ENCODE data around the gene JPH2. TPM values are rescaled to one million over a fixed set of nuclear protein-coding genes. Genes with fewer than 3 reads are reported as not detected.

JPH2 gene
- total RNA-seq, 1 donor from 2014 or later, result 4.6 TPM

DNA sequence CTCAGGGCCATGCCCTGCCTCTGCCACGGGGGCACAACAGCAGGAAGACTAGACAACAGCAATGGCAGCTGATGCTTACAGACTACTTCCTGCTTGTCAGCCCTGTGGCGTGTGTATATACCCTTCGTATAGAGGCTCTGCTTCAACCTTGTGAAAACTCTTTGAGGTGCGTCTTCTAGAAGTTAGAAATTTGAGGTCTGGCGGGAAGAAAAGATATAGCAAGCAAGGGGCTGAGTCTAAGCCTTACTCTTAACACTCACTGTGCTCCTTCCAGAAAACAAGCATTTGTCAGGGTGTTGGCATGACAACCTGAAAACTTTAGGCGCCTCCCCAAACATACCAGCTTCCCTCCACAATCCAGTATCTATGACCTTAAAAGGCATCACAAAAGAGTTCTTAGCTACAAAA is 33.3 kb downstream of the JPH2 start:
- H3K4me1 ChIP-seq, result no peaks in the 10 kb centered on the region
- H3K36me3 ChIP-seq, result no peaks in the 10 kb centered on the region
- ATAC-seq (no peak), DNase-seq (no peak)
- H3K4me3 ChIP-seq, result no peak overlapping the region
- no peaks in the 10 kb centered on the region for H3K9me3 ChIP-seq
- H3K27me3 ChIP-seq (ENCODE audit: low read depth), result no peaks in the 10 kb centered on the region
- H3K27ac ChIP-seq, result no peak overlapping the region
- TF ChIP-seq, protein P1, sequence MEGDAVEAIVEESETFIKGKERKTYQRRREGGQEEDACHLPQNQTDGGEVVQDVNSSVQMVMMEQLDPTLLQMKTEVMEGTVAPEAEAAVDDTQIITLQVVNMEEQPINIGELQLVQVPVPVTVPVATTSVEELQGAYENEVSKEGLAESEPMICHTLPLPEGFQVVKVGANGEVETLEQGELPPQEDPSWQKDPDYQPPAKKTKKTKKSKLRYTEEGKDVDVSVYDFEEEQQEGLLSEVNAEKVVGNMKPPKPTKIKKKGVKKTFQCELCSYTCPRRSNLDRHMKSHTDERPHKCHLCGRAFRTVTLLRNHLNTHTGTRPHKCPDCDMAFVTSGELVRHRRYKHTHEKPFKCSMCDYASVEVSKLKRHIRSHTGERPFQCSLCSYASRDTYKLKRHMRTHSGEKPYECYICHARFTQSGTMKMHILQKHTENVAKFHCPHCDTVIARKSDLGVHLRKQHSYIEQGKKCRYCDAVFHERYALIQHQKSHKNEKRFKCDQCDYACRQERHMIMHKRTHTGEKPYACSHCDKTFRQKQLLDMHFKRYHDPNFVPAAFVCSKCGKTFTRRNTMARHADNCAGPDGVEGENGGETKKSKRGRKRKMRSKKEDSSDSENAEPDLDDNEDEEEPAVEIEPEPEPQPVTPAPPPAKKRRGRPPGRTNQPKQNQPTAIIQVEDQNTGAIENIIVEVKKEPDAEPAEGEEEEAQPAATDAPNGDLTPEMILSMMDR (IDR thresholded peaks at IDR 0.05), result no peak
- intact Hi-C loops (cut with DNase I), result no loop called here

DNA sequence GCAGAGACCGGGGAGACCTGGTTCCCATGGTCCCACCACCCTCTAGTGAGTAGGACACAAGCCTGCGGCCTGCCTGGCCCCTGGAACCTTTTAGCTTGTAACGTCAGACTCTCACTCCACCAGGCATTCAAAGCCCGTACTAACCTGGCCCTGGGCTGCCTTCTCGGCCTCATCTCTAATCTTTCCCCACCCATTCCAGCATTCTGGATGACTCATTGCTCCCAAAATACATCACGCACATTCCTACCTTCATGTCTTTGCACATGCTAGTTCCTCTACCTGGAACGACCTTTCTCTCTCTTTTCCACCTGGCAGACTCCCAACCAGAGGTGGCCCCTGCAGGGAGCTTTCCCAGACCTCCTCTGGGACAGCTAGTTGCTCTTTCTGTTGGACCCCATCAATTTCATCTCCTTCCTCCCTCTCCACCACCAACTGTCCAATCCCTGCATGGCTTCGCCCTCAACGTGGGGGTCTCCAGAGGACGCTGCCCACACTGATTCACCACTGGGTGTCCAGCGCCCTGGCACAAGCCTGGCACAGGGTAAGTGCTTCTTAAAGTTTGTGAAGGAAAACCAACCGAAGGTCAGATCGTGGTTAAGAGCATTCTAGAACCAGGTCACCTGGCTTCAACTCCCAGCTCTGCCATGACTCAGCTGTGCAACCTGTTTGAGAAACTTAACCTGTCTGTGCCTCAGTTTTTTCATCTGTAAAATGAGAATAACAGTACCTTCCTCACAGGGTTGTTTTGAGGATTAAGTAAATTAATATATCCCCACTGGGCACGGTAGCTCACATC is 35.2 kb downstream of the JPH2 start:
- ATAC-seq, result no peak
- intact Hi-C loops (cut with DNase I), result no loop called here

DNA sequence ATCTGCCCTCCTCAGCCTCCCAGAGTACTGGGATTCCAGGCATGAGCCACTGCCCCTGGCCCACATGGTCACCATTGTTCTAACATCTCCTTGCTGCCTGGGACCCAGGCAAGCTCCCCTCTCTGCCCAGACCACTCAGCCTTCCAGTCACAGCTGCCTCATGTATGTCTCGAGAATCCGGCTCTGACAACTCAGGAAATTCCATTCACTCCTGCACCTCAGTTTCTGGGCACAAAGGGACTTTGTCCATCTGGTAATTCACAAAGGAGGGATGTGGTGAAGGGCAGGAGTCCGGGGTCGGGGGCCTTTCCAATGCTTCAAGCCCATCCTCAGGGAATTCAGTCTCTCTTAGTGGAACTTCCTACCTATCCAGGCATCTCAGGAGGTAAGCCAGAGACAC is 40.7 kb downstream of the JPH2 start:
- TF ChIP-seq, protein P1 (IDR thresholded peaks at IDR 0.05), result no peak
- no peak overlapping the region for H3K27ac ChIP-seq
- no peaks in the 10 kb centered on the region for H3K4me1 ChIP-seq
- H3K27me3 ChIP-seq (ENCODE audit: low read depth), result peaks cover 5% of the 10 kb centered on the region
- intact Hi-C loops (cut with DNase I), result no loop called here
- no peaks in the 10 kb centered on the region for H3K9me3 ChIP-seq
- DNase-seq (no peak), ATAC-seq (no peak)
- no peak overlapping the region for H3K4me3 ChIP-seq
- H3K36me3 ChIP-seq, result no peaks in the 10 kb centered on the region

More for the DNA sequence above, 35.2 kb downstream of the JPH2 start:
- DNase-seq, result no peak
- Histone ChIP-seq H3K27ac (no peak overlapping the region), H3K36me3 (no peaks in the 10 kb centered on the region), H3K4me1 (no peaks in the 10 kb centered on the region), H3K9me3 (no peaks in the 10 kb centered on the region), H3K27me3 (ENCODE audit: low read depth) (no peaks in the 10 kb centered on the region), H3K4me3 (no peak overlapping the region)
- TF ChIP-seq, protein P1 (IDR thresholded peaks at IDR 0.05), result no peak

DNA sequence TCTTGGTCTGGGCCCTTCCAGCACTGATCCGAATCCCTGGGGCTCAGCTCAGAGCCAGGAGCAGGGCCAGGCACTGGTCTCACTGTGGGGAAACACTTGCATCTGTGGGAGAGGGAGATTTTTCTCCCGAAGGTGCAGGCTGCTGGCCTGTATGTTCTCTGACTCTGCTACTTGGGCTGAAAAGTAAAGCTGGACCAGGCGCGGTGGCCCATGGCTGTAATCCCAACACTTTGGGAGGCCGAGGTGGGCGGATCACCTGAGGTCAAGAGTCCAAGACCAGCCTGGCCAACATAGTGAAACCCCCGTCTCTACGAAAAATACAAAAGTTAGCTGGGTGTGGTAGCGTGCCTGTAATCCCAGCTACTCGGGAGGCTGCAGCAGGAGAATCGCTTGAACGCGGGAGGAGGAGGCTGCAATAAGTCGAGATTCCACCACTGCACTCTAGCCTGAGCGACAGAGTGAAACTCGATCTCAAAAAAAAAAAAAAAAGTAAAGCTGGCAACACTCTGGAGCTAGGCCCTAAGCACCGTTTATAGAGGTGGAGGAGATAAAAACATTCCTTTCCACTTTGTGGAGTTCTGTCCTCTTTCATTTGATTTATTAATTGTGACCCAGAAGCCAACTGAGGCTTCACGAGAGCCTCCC is 41.7 kb downstream of the JPH2 start:
- no peak overlapping the region for H3K4me3 ChIP-seq
- intact Hi-C loops (cut with DNase I), result no loop called here
- H3K36me3 ChIP-seq, result no peaks in the 10 kb centered on the region
- H3K27ac ChIP-seq, result no peak overlapping the region
- no peaks in the 10 kb centered on the region for H3K4me1 ChIP-seq
- ATAC-seq (no peak), DNase-seq (no peak)
- TF ChIP-seq, protein P1 (IDR thresholded peaks at IDR 0.05), result no peak
- no peaks in the 10 kb centered on the region for H3K9me3 ChIP-seq
- H3K27me3 ChIP-seq (ENCODE audit: low read depth), result peaks cover 7% of the 10 kb centered on the region

DNA sequence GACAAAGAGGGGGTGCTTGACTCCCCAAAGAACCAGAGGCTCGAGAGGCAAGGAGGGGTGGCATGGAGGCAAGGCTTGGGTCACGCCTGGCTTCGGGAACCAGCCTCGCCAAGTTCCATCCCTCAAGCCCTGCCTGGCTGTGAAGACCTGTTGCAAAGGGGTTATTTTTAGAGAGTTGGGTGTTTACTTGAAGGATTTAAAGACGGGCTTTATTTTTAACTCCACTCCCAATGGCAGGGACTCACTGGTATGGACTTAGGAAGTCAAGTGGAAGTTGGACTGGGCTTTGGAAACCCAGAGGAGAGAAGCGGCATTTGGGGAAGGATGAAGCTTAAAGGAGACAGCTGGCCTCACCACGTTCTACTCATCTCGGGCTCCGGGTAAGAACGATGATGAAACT is 43.1 kb downstream of the JPH2 start:
- no peak for DNase-seq
- Histone ChIP-seq H3K4me1 (no peaks in the 10 kb centered on the region), H3K27ac (no peak overlapping the region), H3K9me3 (no peaks in the 10 kb centered on the region), H3K4me3 (no peak overlapping the region), H3K36me3 (no peaks in the 10 kb centered on the region), H3K27me3 (ENCODE audit: low read depth) (peaks cover 8% of the 10 kb centered on the region)
- intact Hi-C loops (cut with DNase I), result no loop called here
- TF ChIP-seq, protein P1 (IDR thresholded peaks at IDR 0.05), result no peak
- no peak for ATAC-seq

Measured in lower lobe of right lung (tissue), 2 donors.